22Rv1 (cell line): ENCODE measurements around the gene MAD1L1.

Experiments used
- ZFX ChIP-seq: fragments of 450-650 bp; IDR thresholded peaks from 2 replicates; pipeline ENCODE4 v1.6.1; 2017; ENCODE audit warnings: antibody characterized with exemption, borderline replicate concordance
- TF ChIP-seq, protein P1 (sequence below): fragments of 450-650 bp; IDR thresholded peaks from 2 replicates; pipeline ENCODE4 v1.5.1; 2017; ENCODE audit warnings: mild to moderate bottlenecking

GRCh38 chr7:1895664-1896515, 336.9 kb downstream of the MAD1L1 start:
- TF ChIP-seq, protein P1, sequence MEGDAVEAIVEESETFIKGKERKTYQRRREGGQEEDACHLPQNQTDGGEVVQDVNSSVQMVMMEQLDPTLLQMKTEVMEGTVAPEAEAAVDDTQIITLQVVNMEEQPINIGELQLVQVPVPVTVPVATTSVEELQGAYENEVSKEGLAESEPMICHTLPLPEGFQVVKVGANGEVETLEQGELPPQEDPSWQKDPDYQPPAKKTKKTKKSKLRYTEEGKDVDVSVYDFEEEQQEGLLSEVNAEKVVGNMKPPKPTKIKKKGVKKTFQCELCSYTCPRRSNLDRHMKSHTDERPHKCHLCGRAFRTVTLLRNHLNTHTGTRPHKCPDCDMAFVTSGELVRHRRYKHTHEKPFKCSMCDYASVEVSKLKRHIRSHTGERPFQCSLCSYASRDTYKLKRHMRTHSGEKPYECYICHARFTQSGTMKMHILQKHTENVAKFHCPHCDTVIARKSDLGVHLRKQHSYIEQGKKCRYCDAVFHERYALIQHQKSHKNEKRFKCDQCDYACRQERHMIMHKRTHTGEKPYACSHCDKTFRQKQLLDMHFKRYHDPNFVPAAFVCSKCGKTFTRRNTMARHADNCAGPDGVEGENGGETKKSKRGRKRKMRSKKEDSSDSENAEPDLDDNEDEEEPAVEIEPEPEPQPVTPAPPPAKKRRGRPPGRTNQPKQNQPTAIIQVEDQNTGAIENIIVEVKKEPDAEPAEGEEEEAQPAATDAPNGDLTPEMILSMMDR, result no peak
- TF ChIP-seq ZFX, result no peak
